Activated CD4-positive, alpha-beta T cell treated with anti-CD3 and anti-CD28 coated beads for 1 hour (primary cell): ENCODE measurements around the gene FERMT2.
"Not testable (repeated sequence)": the region's sequence is repeated elsewhere in the genome, so short reads cannot be mapped to it uniquely, and the experiment has no call there.

Source experiments
- DNase-seq: peaks from one replicate; pipeline ENCODE4 v3.0.0-alpha.2; 2020

Gene FERMT2

GRCh38 chr14:52895000-52895399 lies 55.9 kb downstream of the FERMT2 start:
- no peak for DNase-seq

- DNase-seq, result no peak
These were observed 59.0 kb downstream of the FERMT2 start for GRCh38 chr14:52891800-52892199.

GRCh38 chr14:52888839-52889838 lies 61.7 kb downstream of the FERMT2 start:
- DNase-seq, result no peak

- DNase-seq, result no peak
These were observed 62.7 kb downstream of the FERMT2 start for GRCh38 chr14:52888159-52888558.

- DNase-seq, result no peak
These were observed 65.6 kb downstream of the FERMT2 start for GRCh38 chr14:52885230-52885629.

GRCh38 chr14:52883658-52884057 lies 67.2 kb downstream of the FERMT2 start:
- DNase-seq, result no peak

GRCh38 chr14:52882824-52883223 lies 68.0 kb downstream of the FERMT2 start:
- no peak for DNase-seq

GRCh38 chr14:52879958-52880357 lies 70.9 kb downstream of the FERMT2 start:
- no peak for DNase-seq

- no peak for DNase-seq
These were observed 71.9 kb downstream of the FERMT2 start for GRCh38 chr14:52878946-52879345.

GRCh38 chr14:52878469-52878868 lies 72.4 kb downstream of the FERMT2 start:
- DNase-seq, result no peak

- no peak for DNase-seq
These were observed 73.2 kb downstream of the FERMT2 start for GRCh38 chr14:52877628-52878027.

GRCh38 chr14:52876806-52877205 lies 74.0 kb downstream of the FERMT2 start:
- DNase-seq, result no peak

- no peak for DNase-seq
These were observed 74.5 kb downstream of the FERMT2 start for GRCh38 chr14:52876311-52876710.

- no peak for DNase-seq
These were observed 75.1 kb downstream of the FERMT2 start for GRCh38 chr14:52875707-52876106.

GRCh38 chr14:52874389-52874788 lies 76.5 kb downstream of the FERMT2 start:
- DNase-seq, result no peak

GRCh38 chr14:52873694-52874093 lies 77.2 kb downstream of the FERMT2 start:
- DNase-seq, result no peak

GRCh38 chr14:52873065-52873464 lies 77.8 kb downstream of the FERMT2 start:
- no peak for DNase-seq

- DNase-seq, result no peak
These were observed 79.2 kb downstream of the FERMT2 start for GRCh38 chr14:52871606-52872005.

GRCh38 chr14:52868911-52869618 lies 81.8 kb downstream of the FERMT2 start:
- no peak for DNase-seq

GRCh38 chr14:52864893-52865292 lies 86.0 kb downstream of the FERMT2 start:
- DNase-seq, result not testable (repeated sequence)

- DNase-seq, result no peak
These were observed 87.5 kb downstream of the FERMT2 start for GRCh38 chr14:52863334-52863700.

- DNase-seq, result no peak
These were observed 88.1 kb downstream of the FERMT2 start for GRCh38 chr14:52862632-52863333.

- no peak for DNase-seq
These were observed 89.4 kb downstream of the FERMT2 start for GRCh38 chr14:52861403-52861802.
